HepG2 (cell line): ENCODE results near the gene EI24. TPM values are rescaled to one million over a fixed set of nuclear protein-coding genes. Genes with fewer than 3 reads are reported as not detected.

Source experiments
- ATAC-seq: fragments of 200-7000 bp; cut with Tn5 transposase; 3 replicates; pipeline ENCODE4 v1.9.1; 2020; ENCODE audit warnings: mild to moderate bottlenecking, moderate library complexity
- BruUV-seq: library from RNA; stranded (reverse); fragments of 400-500 nt; replicated peaks from 2 replicates; lab custom pipeline; 2021; lab: Mats Ljungman, UMichigan
- CTCF ChIA-PET: fragments of 300-600 bp; formaldehyde crosslinking; extraction: SDS; loops from one replicate; lab custom pipeline; 2021; ENCODE audit warnings: low total read pairs, inconsistent platforms, low intra/inter-chr PET ratio; lab: Yijun Ruan, JAX
- POLR2A ChIA-PET: fragments of 350-600 bp; sonication (Branson Sonifier 250); formaldehyde crosslinking; loops from one replicate; lab custom pipeline; 2020; ENCODE audit warnings: antibody characterized with exemption, inconsistent platforms; lab: Yijun Ruan, JAX
- DNase-seq: peaks from one replicate; pipeline ENCODE4 v3.0.0-alpha.2; 2015; ENCODE audit warnings: low spot score
- FAIRE-seq: peaks from 3 replicates; lab custom pipeline; 2011; peaks lifted over from hg19 to GRCh38; lab: Jason Lieb, UNC
- H2AFZ ChIP-seq: one replicate; pipeline ENCODE4 v1.6.1; 2011; ENCODE audit warnings: low read length, inconsistent platforms
- H3K27ac ChIP-seq: fragments of 300-600 bp; 3 replicates; pipeline ENCODE4 v1.8.0; 2011; ENCODE audit warnings: mixed run types, mild to moderate bottlenecking, mixed read lengths, low read length, inconsistent platforms; ENCODE audit not compliant: insufficient read depth; ENCODE audit errors: extremely low read length
- H3K27me3 ChIP-seq, 2 experiments: fragments of 200-600 bp in 1 of 2; 2 replicates in 1 of 2; 3 replicates in 1 of 2; pipeline versions ENCODE4 v1.6.0 to v1.8.0; 2011; ENCODE audit warnings: low read length in 2 of 2, mild to moderate bottlenecking in 2 of 2, moderate library complexity in 2 of 2, inconsistent platforms in 1 of 2; ENCODE audit not compliant: insufficient read depth in 2 of 2, control insufficient read depth in 1 of 2
- H3K36me3 ChIP-seq, 2 experiments: fragments of 200-600 bp in 1 of 2; replicated peaks in 1 of 2; 2 replicates in 1 of 2; 3 replicates in 1 of 2; pipeline versions ENCODE4 v1.5.1 to v1.8.0; 2011; ENCODE audit warnings: low read length in 2 of 2, inconsistent platforms in 1 of 2; ENCODE audit not compliant: insufficient read depth in 2 of 2, control insufficient read depth in 1 of 2
- H3K4me1 ChIP-seq: 2 replicates; pipeline ENCODE4 v1.5.1; 2012; ENCODE audit warnings: low read length, inconsistent platforms; ENCODE audit not compliant: insufficient read depth
- H3K4me2 ChIP-seq: 2 replicates; pipeline ENCODE4 v1.6.0; 2011; ENCODE audit warnings: low read depth, low read length, inconsistent platforms
- H3K4me3 ChIP-seq, 3 experiments: fragments of 200-600 bp in 1 of 3; sonication (generic), shearing (Covaris generic) in 1 of 3; replicated peaks in 1 of 3; 2 replicates each; pipeline ENCODE4 v1.5.1; 2011 to 2016; ENCODE audit warnings: low read length in 3 of 3, inconsistent platforms in 2 of 3, low read depth in 2 of 3, mild to moderate bottlenecking in 2 of 3, control low read depth in 1 of 3, mixed read lengths in 1 of 3; ENCODE audit not compliant: insufficient read depth in 1 of 3
- H3K79me2 ChIP-seq: one replicate; pipeline ENCODE4 v1.6.1; 2011; ENCODE audit warnings: low read length, inconsistent platforms; ENCODE audit not compliant: insufficient read depth
- H3K9ac ChIP-seq: 2 replicates; pipeline ENCODE4 v1.6.0; 2011; ENCODE audit warnings: mild to moderate bottlenecking, low read depth, low read length, inconsistent platforms; ENCODE audit not compliant: insufficient read depth
- H3K9me3 ChIP-seq: 2 replicates; pipeline ENCODE4 v1.5.1; 2012; ENCODE audit warnings: mild to moderate bottlenecking, low read length
- H4K20me1 ChIP-seq: 2 replicates; pipeline ENCODE4 v1.6.0; 2011; ENCODE audit warnings: inconsistent platforms, mild to moderate bottlenecking, low read length, moderate library complexity; ENCODE audit not compliant: insufficient read depth
- ELF3 ChIP-seq: IDR thresholded peaks from 2 replicates; pipeline ENCODE4 v1.6.1; 2016; ENCODE audit warnings: missing genetic modification reagents, missing compliant biosample characterization
- GLI4 ChIP-seq: sonication (generic); formaldehyde crosslinking; IDR thresholded peaks from 2 replicates; pipeline ENCODE4 v1.5.1; 2020; ENCODE audit warnings: missing genetic modification reagents, mild to moderate bottlenecking, moderate library complexity, borderline replicate concordance
- HOXD1 ChIP-seq: sonication (generic); formaldehyde crosslinking; IDR thresholded peaks from 2 replicates; pipeline ENCODE4 v1.5.0; 2020; ENCODE audit warnings: missing genetic modification reagents
- KAT2B ChIP-seq: fragments of 150-350 bp; IDR thresholded peaks from 2 replicates; pipeline ENCODE4 v1.6.1; 2014; ENCODE audit warnings: low read depth, low read length, borderline replicate concordance
- MAFF ChIP-seq: IDR thresholded peaks from 2 replicates; pipeline ENCODE4 v1.6.1; 2011; ENCODE audit warnings: low read depth, low read length, improper control_type of control experiment
- MAFK ChIP-seq, 2 experiments: IDR thresholded peaks in 1 of 2; conservative IDR thresholded peaks in 1 of 2; 2 replicates each; pipeline ENCODE4 v1.6.1; 2011; ENCODE audit warnings: improper control_type of control experiment in 2 of 2, low read length in 2 of 2
- NFKB2 ChIP-seq: sonication (generic); formaldehyde crosslinking; IDR thresholded peaks from 2 replicates; pipeline ENCODE4 v1.4.0; 2020; ENCODE audit warnings: missing genetic modification reagents, borderline replicate concordance
- SMAD1 ChIP-seq: sonication (generic); formaldehyde crosslinking; IDR thresholded peaks from 2 replicates; pipeline ENCODE4 v1.4.0; 2020; ENCODE audit warnings: missing genetic modification reagents, low read depth, mild to moderate bottlenecking, borderline replicate concordance
- SPEN ChIP-seq: sonication (generic); formaldehyde crosslinking; IDR thresholded peaks from 2 replicates; pipeline ENCODE4 v1.5.1; 2020; ENCODE audit warnings: low read depth, mild to moderate bottlenecking, missing genetic modification reagents
- THYN1 ChIP-seq: sonication (generic); formaldehyde crosslinking; IDR thresholded peaks from 2 replicates; pipeline ENCODE4 v1.8.1; 2023; ENCODE audit warnings: low read depth, mild to moderate bottlenecking, moderate library complexity, missing genetic modification reagents, borderline replicate concordance
- ZFP36L1 ChIP-seq: sonication (generic); formaldehyde crosslinking; IDR thresholded peaks from 2 replicates; pipeline ENCODE4 v1.8.0; 2022; ENCODE audit warnings: mild to moderate bottlenecking, missing genetic modification reagents, moderate library complexity
- ZNF143 ChIP-seq: sonication (generic); formaldehyde crosslinking; IDR thresholded peaks from 2 replicates; pipeline ENCODE4 v1.4.0; 2020; ENCODE audit warnings: missing genetic modification reagents
- ZNF225 ChIP-seq: sonication (generic); formaldehyde crosslinking; IDR thresholded peaks from 2 replicates; pipeline ENCODE4 v1.4.0; 2020; ENCODE audit warnings: mild to moderate bottlenecking, missing genetic modification reagents
- ZNF263 ChIP-seq: sonication (generic); formaldehyde crosslinking; IDR thresholded peaks from 2 replicates; pipeline ENCODE4 v1.4.0; 2020; ENCODE audit warnings: missing genetic modification reagents
- ZNF569 ChIP-seq: sonication (generic); formaldehyde crosslinking; IDR thresholded peaks from 2 replicates; pipeline ENCODE4 v1.5.0; 2020; ENCODE audit warnings: mild to moderate bottlenecking, missing genetic modification reagents, moderate library complexity, borderline replicate concordance
- ZSCAN22 ChIP-seq: sonication (generic); formaldehyde crosslinking; IDR thresholded peaks from 2 replicates; pipeline ENCODE4 v1.4.0; 2020; ENCODE audit warnings: mild to moderate bottlenecking, missing genetic modification reagents
- WGBS: methylation state at CpG from one replicate; pipeline ENCODE4 v1.1.6; 2017; ENCODE audit warnings: low lambda C conversion rate; 5-methylcytosine and 5-hydroxymethylcytosine counted together
- in situ Hi-C: cut with HindIII; loops from 2 replicates; pipeline ENCODE4 v1.10.0; 2017; ENCODE audit warnings: low pct_unique_long_range_greater_than_20kb; ENCODE audit not compliant: extremely low pct_ligation_motif_present
- intact Hi-C: fragments of 100-400 bp; cut with micrococcal nuclease; formaldehyde crosslinking; loops from one replicate; pipeline ENCODE4 v1.10.0; 2022; ENCODE audit not compliant: unreplicated experiment
- polyA plus RNA-seq, 8 experiments: library from polyadenylated mRNA; depleted of rRNA in 3 of 8; stranded (reverse) in 7 of 8; unstranded in 1 of 8; fragments of >200 nt; fragmentation: Illumina TruSeq in 4 of 8; extraction: Trizol in 4 of 8; gene quantifications; 2 replicates each; pipeline versions ENCODE4 v1.2.1 to v1.2.3, GENCODE V29; 2011 to 2016; ENCODE audit warnings: low read depth in 4 of 8, missing spikeins in 1 of 8, mixed read lengths in 1 of 8; ENCODE audit not compliant: insufficient read depth in 1 of 8
- total RNA-seq, 5 experiments: library from RNA; depleted of rRNA; stranded (reverse); fragments of >200 nt; fragmentation: Illumina TruSeq; extraction: Trizol; gene quantifications; 2 replicates each; pipeline ENCODE4 v1.2.3, GENCODE V29; 2016; ENCODE audit warnings: low read depth in 1 of 5
- TF ChIP-seq, protein P1 (sequence below): sonication (generic); formaldehyde crosslinking; IDR thresholded peaks from 2 replicates; pipeline ENCODE4 v1.8.1; 2022; ENCODE audit warnings: mild to moderate bottlenecking, missing genetic modification reagents
- TF ChIP-seq, protein P2 (sequence below): fragments of 450-650 bp; IDR thresholded peaks from 2 replicates; pipeline ENCODE4 v1.6.1; 2017

Gene EI24
- total and polyA plus RNA-seq, 2 of the 13 experiments (the other 11 are each of a cell fraction or from before 2014, with no cell fraction given): 84.7 to 126 TPM

DNA sequence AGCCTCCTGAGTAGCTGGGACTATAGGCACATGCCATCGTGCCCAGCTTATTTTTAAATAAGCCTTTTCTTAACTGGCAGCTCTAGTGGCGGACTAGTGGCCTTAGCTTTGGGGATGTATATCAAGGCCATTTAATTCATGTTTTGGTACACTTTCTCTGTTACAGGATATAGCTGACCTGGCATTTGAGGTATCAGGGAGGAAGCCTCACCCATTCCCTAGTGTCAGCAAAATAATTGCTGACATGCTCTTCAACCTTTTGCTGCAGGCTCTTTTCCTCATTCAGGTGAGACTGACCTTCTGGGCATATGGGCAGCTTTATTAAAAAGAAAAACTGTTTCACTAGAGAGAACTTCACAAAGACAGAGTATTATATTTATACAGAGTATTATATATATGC, 9.5 kb downstream of the EI24 start:
- CTCF ChIA-PET: no interaction called here

DNA sequence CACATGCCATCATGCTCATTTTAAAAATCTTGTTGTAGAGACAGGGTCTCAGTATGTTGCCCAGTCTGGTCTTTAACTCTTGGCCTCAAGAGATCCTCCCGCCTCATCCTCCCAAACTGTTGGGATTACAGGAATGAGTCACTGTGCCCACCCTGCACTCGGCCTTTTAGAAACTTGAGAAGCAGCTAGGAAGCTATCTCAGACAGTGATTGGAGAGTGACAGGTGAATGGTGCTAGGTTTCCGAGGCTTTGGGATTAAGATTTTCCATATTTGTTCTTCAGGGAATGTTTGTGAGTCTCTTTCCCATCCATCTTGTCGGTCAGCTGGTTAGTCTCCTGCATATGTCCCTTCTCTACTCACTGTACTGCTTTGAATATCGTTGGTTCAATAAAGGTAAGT, 10.5 kb downstream of the EI24 start:
- no peak for TF ChIP-seq ZFP36L1 (CRISPR knock-in tag)
- TF ChIP-seq ELF3 (CRISPR knock-in tag): no peak
- no peak for TF ChIP-seq KAT2B
- TF ChIP-seq THYN1: no peak
- TF ChIP-seq, protein P1, sequence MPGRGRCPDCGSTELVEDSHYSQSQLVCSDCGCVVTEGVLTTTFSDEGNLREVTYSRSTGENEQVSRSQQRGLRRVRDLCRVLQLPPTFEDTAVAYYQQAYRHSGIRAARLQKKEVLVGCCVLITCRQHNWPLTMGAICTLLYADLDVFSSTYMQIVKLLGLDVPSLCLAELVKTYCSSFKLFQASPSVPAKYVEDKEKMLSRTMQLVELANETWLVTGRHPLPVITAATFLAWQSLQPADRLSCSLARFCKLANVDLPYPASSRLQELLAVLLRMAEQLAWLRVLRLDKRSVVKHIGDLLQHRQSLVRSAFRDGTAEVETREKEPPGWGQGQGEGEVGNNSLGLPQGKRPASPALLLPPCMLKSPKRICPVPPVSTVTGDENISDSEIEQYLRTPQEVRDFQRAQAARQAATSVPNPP: no peak
- TF ChIP-seq GLI4 (CRISPR knock-in tag): no peak
- TF ChIP-seq ZNF143 (CRISPR knock-in tag): no peak
- no peak for TF ChIP-seq ZNF263 (CRISPR knock-in tag)
- no peak for TF ChIP-seq ZSCAN22 (CRISPR knock-in tag)
- TF ChIP-seq, protein P2, sequence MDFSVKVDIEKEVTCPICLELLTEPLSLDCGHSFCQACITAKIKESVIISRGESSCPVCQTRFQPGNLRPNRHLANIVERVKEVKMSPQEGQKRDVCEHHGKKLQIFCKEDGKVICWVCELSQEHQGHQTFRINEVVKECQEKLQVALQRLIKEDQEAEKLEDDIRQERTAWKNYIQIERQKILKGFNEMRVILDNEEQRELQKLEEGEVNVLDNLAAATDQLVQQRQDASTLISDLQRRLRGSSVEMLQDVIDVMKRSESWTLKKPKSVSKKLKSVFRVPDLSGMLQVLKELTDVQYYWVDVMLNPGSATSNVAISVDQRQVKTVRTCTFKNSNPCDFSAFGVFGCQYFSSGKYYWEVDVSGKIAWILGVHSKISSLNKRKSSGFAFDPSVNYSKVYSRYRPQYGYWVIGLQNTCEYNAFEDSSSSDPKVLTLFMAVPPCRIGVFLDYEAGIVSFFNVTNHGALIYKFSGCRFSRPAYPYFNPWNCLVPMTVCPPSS: no peak
- no peak for TF ChIP-seq NFKB2
- TF ChIP-seq HOXD1 (CRISPR knock-in tag): no peak
- no peak for TF ChIP-seq SMAD1 (CRISPR knock-in tag)
- no peak for TF ChIP-seq SPEN (CRISPR knock-in tag)
- TF ChIP-seq ZNF225: no peak
- Histone ChIP-seq H3K4me1 (no peaks in the 10 kb centered on the region), H3K27me3 (no peaks in the 10 kb centered on the region), H3K4me2 (no peak overlapping the region), H2AFZ (no peak overlapping the region), H3K4me3 (no peak overlapping the region), H4K20me1 (no peaks in the 10 kb centered on the region), H3K36me3 (peaks cover 27 to 71% of the 10 kb centered on the region in 2 experiments), H3K27ac (no peak overlapping the region), H3K9me3 (no peaks in the 10 kb centered on the region), H3K9ac (no peak overlapping the region), H3K79me2 (no peaks in the 10 kb centered on the region)
- WGBS: 90% methylated on average over 5 of the region's 5 CpGs
- POLR2A ChIA-PET: interaction anchor here (1.5 kb wide), 1 partner anchor 10 kb away, joined by 7 read pairs; no protein-coding TSS in a partner anchor
- DNase-seq: no peak
- ATAC-seq: no peak
- CTCF ChIA-PET: no interaction called here
- no TSS peak for BruUV-seq
- intact Hi-C loops: no loop called here
- in situ Hi-C loops: no loop called here
- FAIRE-seq: no peak

More for the DNA sequence above, 9.5 kb downstream of the EI24 start:
- DNase-seq: no peak
- Histone ChIP-seq H3K27ac (no peak overlapping the region), H3K27me3 (no peaks in the 10 kb centered on the region), H2AFZ (no peak overlapping the region), H3K36me3 (peaks cover 28 to 75% of the 10 kb centered on the region in 2 experiments), H3K4me2 (no peak overlapping the region), H3K9ac (no peak overlapping the region), H3K4me1 (no peaks in the 10 kb centered on the region), H3K9me3 (no peaks in the 10 kb centered on the region), H3K4me3 (no peak overlapping the region), H3K79me2 (no peaks in the 10 kb centered on the region), H4K20me1 (no peaks in the 10 kb centered on the region)
- in situ Hi-C loops: no loop called here
- POLR2A ChIA-PET: interaction anchor here (1.5 kb wide), 1 partner anchor 9 kb away, joined by 7 read pairs; no protein-coding TSS in a partner anchor
- WGBS: 100% methylated on average over 2 of the region's 2 CpGs
- TF ChIP-seq MAFF: peak; percentile 84
- TF ChIP-seq ZNF569: no peak
- peak; percentile 63 to 89 for TF ChIP-seq MAFK (conservative IDR thresholded peaks at IDR 0.05 in 1 of 2, IDR thresholded peaks at IDR 0.05 in 1 of 2; ENCODE audit: low read length in 2 of 2)
- intact Hi-C loops: no loop called here
- no peak for FAIRE-seq
- BruUV-seq: no TSS peak
- ATAC-seq: no peak
